K562 (cell line): ENCODE data around the gene COASY. TPM values are rescaled to one million over a fixed set of nuclear protein-coding genes. Genes with fewer than 3 reads are reported as not detected.
A peak's percentile ranks its signal among the peaks of the same experiment; 100 is the strongest.

ENCODE experiments used
- ASH1L ChIP-seq: fragments of 450-650 bp; IDR thresholded peaks from 2 replicates; pipeline ENCODE4 v1.6.1; 2018; ENCODE audit warnings: borderline replicate concordance, mild to moderate bottlenecking, low read depth; ENCODE audit not compliant: partially characterized antibody
- BRD4 ChIP-seq: fragments of 200-600 bp; sonication (generic); IDR thresholded peaks from 2 replicates; pipeline ENCODE4 v1.6.1; 2017; ENCODE audit warnings: inconsistent platforms
- FIP1L1 ChIP-seq: fragments of 200-400 bp; formaldehyde crosslinking; IDR thresholded peaks from 2 replicates; pipeline ENCODE4 v1.6.1; 2018; ENCODE audit warnings: mild to moderate bottlenecking, low read depth, low read length; ENCODE audit not compliant: poor library complexity, severe bottlenecking
- NR2C1 ChIP-seq, 2 experiments: fragments of 450-650 bp; IDR thresholded peaks; 2 replicates each; pipeline ENCODE4 v1.6.1; 2017; ENCODE audit warnings: mild to moderate bottlenecking in 2 of 2, antibody characterized with exemption in 1 of 2, inconsistent platforms in 1 of 2, missing compliant biosample characterization in 1 of 2, missing genetic modification characterization in 1 of 2
- SIX5 ChIP-seq, 2 experiments: IDR thresholded peaks; 2 replicates each; pipeline ENCODE4 v1.6.1; 2011; ENCODE audit warnings: low read length in 2 of 2, borderline replicate concordance in 1 of 2, low read depth in 1 of 2, mild to moderate bottlenecking in 1 of 2, moderate library complexity in 1 of 2; ENCODE audit not compliant: insufficient read depth in 1 of 2
- ZBTB43 ChIP-seq: sonication (generic); formaldehyde crosslinking; IDR thresholded peaks from 2 replicates; pipeline ENCODE4 v1.8.0; 2023; ENCODE audit warnings: mild to moderate bottlenecking, missing genetic modification reagents
- ZBTB7A ChIP-seq: IDR thresholded peaks from 2 replicates; pipeline ENCODE4 v1.6.1; 2011; ENCODE audit warnings: low read depth, mild to moderate bottlenecking, low read length, moderate library complexity, borderline replicate concordance; ENCODE audit not compliant: control insufficient read depth
- polyA plus RNA-seq, 8 experiments: library from polyadenylated mRNA; depleted of rRNA in 4 of 8; stranded (reverse) in 5 of 8; unstranded in 3 of 8; fragments of >200 nt; fragmentation: Nextera tagmentation in 2 of 8; fragmentation: Illumina TruSeq in 1 of 8; extraction: Ambion mirVana in 2 of 8; extraction: Trizol in 1 of 8; gene quantifications; 2 replicates each; pipeline versions ENCODE4 v1.2.1 to v1.2.3, GENCODE V29; 2011 to 2014; ENCODE audit warnings: inconsistent platforms in 1 of 8, missing spikeins in 1 of 8
- total RNA-seq, 7 experiments: library from RNA; depleted of rRNA in 6 of 7; stranded (reverse); fragments of >200 nt in 6 of 7; fragmentation: Illumina TruSeq in 2 of 7; extraction: Trizol in 2 of 7; gene quantifications; 2 replicates each; pipeline versions ENCODE4 v1.2.1 to v1.2.3, GENCODE V29; 2011 to 2021; ENCODE audit warnings: low replicate concordance in 1 of 7
- TF ChIP-seq, protein P1 (sequence below): fragments of 450-650 bp; conservative IDR thresholded peaks from 2 replicates; pipeline ENCODE4 v1.6.1; 2016; ENCODE audit warnings: missing genetic modification characterization, low read depth, mild to moderate bottlenecking, control low read depth, missing compliant biosample characterization
- TF ChIP-seq, protein P2 (sequence below), 2 experiments: fragments of 450-650 bp in 1 of 2; sonication (generic) in 1 of 2; formaldehyde crosslinking in 1 of 2; IDR thresholded peaks; 2 replicates each; pipeline versions ENCODE4 v1.7.1 to v1.9.0; 2016 to 2022; ENCODE audit warnings: inconsistent platforms in 1 of 2, mild to moderate bottlenecking in 1 of 2, missing genetic modification reagents in 1 of 2

The COASY gene
- total and polyA plus RNA-seq, 9 of the 15 experiments (the other 6 are each of a cell fraction or from before 2014, with no cell fraction given), result 25.4 to 175 (median 62.3) TPM

- no peak for TF ChIP-seq ZBTB43 (CRISPR knock-in tag)
- no peak for TF ChIP-seq FIP1L1
- TF ChIP-seq NR2C1 (IDR thresholded peaks at IDR 0.05), result peak; percentile 78
- TF ChIP-seq NR2C1 (tag; IDR thresholded peaks at IDR 0.05), result peak; percentile 73
- TF ChIP-seq, protein P1, sequence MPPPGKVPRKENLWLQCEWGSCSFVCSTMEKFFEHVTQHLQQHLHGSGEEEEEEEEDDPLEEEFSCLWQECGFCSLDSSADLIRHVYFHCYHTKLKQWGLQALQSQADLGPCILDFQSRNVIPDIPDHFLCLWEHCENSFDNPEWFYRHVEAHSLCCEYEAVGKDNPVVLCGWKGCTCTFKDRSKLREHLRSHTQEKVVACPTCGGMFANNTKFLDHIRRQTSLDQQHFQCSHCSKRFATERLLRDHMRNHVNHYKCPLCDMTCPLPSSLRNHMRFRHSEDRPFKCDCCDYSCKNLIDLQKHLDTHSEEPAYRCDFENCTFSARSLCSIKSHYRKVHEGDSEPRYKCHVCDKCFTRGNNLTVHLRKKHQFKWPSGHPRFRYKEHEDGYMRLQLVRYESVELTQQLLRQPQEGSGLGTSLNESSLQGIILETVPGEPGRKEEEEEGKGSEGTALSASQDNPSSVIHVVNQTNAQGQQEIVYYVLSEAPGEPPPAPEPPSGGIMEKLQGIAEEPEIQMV (tag), result no peak
- peak; percentile 30; the same call in 1 of the 2 replicates for TF ChIP-seq BRD4
- TF ChIP-seq SIX5 (IDR thresholded peaks at IDR 0.05; ENCODE audit: borderline replicate concordance in 1 of 2, insufficient read depth in 1 of 2, low read depth in 1 of 2, low read length in 2 of 2), result no peak
- peak; percentile 81; the same call in 1 of the 2 replicates for TF ChIP-seq ZBTB7A
- TF ChIP-seq, protein P2, sequence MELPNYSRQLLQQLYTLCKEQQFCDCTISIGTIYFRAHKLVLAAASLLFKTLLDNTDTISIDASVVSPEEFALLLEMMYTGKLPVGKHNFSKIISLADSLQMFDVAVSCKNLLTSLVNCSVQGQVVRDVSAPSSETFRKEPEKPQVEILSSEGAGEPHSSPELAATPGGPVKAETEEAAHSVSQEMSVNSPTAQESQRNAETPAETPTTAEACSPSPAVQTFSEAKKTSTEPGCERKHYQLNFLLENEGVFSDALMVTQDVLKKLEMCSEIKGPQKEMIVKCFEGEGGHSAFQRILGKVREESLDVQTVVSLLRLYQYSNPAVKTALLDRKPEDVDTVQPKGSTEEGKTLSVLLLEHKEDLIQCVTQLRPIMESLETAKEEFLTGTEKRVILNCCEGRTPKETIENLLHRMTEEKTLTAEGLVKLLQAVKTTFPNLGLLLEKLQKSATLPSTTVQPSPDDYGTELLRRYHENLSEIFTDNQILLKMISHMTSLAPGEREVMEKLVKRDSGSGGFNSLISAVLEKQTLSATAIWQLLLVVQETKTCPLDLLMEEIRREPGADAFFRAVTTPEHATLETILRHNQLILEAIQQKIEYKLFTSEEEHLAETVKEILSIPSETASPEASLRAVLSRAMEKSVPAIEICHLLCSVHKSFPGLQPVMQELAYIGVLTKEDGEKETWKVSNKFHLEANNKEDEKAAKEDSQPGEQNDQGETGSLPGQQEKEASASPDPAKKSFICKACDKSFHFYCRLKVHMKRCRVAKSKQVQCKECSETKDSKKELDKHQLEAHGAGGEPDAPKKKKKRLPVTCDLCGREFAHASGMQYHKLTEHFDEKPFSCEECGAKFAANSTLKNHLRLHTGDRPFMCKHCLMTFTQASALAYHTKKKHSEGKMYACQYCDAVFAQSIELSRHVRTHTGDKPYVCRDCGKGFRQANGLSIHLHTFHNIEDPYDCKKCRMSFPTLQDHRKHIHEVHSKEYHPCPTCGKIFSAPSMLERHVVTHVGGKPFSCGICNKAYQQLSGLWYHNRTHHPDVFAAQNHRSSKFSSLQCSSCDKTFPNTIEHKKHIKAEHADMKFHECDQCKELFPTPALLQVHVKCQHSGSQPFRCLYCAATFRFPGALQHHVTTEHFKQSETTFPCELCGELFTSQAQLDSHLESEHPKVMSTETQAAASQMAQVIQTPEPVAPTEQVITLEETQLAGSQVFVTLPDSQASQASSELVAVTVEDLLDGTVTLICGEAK (IDR thresholded peaks at IDR 0.05), result peak; percentile 75
- TF ChIP-seq, protein P2 (CRISPR knock-in tag; IDR thresholded peaks at IDR 0.05), result no peak
- TF ChIP-seq ASH1L, result no peak
Observed at GRCh38 chr17:42554250-42555121, 7.5 kb upstream of the COASY start (continued).
